GM18502 (cell line): ENCODE measurements around the gene UBN1.
"Not testable (repeated sequence)": the region's sequence is repeated elsewhere in the genome, so short reads cannot be mapped to it uniquely, and the experiment has no call there.

Experiments used
- ATAC-seq: cut with Tn5 transposase; IDR thresholded peaks from one replicate; pipeline ENCODE4 v1.9.1; 2021; ENCODE audit warnings: mild to moderate bottlenecking; ENCODE audit not compliant: unreplicated experiment, poor library complexity

The UBN1 gene

GRCh38 chr16:4882633-4883285, 35.5 kb downstream of the UBN1 start:
- no peak for ATAC-seq

- no peak for ATAC-seq
Measured at GRCh38 chr16:4883501-4883900, 36.2 kb downstream of the UBN1 start.

DNA sequence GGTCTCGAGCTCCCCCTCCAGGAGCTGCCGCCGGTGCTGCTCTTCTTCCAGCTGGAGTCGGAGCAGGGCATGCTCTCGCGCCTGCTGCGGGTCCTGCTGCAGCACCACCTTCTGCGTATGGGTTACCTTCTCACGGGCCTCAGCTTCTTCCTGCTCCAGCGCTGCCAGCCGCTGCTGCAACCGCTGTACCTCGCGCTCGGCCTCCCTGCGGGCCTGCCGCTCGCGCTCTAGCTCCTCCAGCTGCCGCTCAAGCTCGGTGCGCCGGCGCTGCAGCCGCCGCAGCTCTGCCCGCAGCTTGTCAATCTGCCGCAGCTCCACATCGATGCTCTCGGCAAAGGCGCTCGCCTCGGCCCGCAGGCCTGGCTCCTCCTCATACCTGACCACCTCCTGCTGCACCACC, 36.9 kb downstream of the UBN1 start:
- ATAC-seq, result no peak

DNA sequence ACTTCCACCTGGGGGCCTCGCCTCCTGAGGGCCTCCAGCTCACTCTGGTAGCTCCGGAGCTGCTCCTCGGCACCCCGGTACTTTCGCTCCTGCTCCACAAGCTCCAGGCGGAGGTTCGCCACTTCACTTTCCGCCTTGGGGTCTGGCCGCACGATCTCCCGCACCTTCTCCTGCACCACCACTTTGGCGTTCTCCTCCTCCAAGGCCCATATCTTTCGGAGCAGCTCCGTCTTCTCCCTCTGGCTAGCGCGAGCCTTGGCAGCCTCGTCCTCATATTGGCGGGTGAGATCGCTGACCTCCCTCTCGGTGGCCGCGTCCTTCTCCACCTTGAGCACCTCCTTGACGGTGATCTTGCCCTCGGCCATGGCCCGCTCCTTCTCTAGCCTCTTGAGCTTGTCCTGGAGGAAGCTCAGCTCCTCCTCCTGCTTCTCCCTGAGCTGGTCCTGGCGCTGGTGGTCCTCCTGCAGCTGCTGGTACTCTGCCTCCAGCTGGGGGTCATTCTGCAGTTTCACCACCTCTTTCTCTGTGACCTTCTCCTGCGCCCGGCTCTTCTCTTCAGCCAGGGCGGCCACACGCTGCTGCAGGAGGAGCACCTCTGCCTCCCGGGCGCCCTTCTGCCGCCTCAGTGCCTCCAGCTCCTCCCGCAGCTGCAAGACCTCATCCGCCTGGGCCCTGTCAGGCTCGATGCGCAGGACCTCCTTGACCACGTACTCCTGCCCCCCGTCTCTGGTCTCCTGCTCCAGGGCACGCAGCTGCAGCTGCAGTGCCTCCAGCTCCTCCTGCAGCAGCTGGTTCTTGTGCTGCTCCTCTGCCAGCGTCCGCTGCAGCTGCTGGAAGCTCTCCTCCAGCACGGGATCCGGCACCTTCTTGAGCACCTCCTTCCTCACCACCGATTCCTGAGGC, 37.9 kb downstream of the UBN1 start:
- no peak for ATAC-seq

DNA sequence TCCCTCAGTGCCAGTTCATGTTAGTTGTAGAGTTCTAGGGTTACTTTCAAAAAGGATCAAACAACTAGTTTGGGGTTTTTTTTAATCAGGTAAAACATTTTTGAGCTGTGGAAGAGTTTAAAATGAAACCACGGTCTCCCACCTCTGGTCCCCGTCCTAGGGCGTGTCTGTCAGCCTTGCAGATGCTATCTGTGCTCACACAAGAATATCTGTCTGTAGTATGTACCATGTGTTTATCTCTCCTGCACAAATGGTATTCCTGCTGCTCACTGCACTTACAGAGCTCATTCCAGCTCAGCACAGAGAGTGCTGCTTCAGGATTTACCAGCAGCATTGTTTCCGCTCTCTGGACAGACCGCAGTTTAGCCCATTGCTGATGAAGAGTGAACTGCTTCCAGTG, 38.9 kb downstream of the UBN1 start:
- no peak for ATAC-seq

GRCh38 chr16:4888428-4889135, 41.3 kb downstream of the UBN1 start:
- ATAC-seq, result no peak

- no peak for ATAC-seq
Measured at GRCh38 chr16:4890026-4890425, 42.7 kb downstream of the UBN1 start.

- ATAC-seq, result no peak
Measured at GRCh38 chr16:4890686-4891085, 43.4 kb downstream of the UBN1 start.

DNA sequence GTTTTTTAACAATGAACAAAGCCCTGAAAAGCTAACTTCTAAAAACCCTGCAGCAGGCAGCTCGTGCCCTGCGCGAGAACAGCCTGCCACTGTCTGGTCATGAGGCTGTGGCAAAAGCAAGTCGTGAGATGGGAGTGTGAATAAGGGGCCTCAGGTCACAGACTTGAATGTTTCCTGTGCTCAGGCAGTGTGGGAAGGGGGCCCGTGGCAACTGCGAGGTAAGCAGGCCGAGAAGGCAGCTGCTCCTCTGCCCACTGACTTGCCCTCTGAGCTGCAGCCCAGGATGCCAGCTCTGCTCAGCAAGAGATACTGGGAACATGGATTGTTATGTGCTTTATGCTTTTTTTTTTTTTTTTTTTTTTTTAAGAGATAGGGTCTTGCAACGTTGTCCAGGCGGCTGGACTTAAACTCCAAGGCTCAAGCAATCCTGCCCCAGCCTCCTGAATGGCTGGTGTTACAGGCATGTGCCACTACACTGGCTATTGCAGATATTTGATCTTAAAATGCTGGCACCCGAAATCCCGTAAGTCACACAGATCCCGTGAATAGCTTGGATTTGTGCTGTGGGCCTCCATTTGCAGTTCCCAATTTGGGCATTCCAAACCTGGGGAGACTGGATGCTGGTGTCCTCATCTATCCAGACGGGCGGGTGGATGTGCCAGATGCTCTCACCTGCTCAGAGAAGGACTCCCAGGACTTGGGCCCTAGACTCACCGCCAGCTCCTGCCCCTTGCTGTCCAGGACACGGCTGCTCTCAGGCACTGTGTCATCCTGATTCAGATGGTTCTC, 44.0 kb downstream of the UBN1 start:
- no peak for ATAC-seq

DNA sequence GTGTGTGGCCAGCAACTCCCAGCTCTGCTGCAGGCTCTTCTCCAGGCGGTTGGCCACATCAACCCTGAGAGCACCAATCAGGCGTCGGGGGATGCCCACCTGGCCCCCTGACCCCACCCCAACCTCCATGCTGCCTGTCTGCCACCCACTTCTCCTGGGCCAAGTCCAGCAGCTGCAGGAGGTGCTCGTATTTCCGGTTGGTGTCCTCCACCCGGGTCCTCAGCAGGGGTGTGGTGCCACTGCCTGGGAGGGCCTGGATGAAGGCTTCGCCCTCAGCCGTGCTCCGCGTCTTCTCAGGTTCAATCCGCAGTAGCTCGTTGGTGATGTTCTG, 44.6 kb downstream of the UBN1 start:
- no peak for ATAC-seq

DNA sequence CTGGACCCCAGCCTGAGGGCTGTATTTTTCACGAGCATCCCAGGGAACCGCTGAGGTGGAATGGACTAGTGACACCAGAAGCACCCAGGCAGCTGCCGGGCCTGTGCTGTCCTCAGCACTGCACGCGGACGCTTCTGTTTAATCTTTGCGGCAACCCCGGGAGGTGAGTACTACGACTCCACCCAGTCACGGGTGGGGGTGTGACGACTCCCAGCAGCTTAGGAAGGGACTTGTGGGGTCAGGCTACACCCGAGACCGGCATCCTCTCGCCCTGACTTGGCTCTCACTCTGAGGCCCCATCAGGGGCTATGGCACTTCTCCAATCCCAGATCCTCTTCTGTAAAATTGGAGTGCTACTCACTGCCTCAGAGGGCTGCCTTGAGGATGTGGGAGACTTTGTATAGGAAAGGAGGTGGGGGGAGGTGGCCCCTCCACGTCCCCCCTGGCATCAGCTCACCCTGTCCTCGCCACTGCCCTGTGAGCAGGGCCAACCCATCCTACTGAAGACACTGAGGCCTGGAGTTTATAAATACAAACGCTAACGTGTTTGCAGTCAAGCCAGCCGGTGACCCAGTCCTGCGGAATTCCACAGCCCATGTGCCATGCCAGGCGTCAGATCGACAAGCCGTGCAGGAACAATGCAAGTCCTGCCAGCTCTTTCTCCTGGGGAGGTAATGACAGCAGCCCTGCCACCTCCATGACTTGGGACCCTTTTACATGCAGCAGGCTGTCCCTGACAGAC, 45.3 kb downstream of the UBN1 start:
- no peak for ATAC-seq

DNA sequence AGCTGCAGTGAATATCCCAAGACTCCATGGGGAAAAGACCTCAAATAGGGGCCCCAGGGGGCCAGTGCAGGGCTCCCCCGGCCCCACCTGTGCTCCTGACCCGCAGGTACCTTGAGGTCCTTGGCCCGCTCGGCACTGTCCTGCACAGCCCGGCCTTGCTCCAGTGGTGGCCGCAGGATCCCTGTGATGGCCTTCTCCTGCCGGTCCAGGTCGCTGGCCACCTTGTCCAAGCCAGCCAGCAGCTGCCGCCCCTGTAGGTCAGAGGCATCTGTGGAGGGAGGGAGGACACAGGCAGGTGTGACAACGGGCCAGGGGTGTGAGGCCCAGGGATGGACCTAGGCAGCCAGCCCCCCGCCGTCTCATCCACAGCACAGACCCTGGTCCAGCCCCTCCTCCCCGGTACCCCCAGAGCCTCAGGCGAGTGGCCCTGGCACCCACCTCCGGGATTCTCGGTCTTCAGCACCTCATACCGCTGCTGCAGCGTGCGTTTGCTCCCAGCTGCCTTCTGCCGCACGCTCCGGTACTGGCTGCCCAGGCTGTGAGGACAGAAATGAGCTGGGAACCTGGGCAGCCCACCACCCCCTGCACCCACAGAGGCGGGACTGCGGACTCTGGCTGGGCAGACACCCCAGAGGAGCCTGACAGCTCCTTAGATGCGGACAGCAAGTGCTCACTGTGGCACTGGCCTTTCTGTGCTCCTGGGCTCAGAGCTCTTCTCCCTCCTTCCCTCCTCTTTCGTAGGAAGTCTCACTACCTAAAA, 46.0 kb downstream of the UBN1 start:
- ATAC-seq, result no peak

DNA sequence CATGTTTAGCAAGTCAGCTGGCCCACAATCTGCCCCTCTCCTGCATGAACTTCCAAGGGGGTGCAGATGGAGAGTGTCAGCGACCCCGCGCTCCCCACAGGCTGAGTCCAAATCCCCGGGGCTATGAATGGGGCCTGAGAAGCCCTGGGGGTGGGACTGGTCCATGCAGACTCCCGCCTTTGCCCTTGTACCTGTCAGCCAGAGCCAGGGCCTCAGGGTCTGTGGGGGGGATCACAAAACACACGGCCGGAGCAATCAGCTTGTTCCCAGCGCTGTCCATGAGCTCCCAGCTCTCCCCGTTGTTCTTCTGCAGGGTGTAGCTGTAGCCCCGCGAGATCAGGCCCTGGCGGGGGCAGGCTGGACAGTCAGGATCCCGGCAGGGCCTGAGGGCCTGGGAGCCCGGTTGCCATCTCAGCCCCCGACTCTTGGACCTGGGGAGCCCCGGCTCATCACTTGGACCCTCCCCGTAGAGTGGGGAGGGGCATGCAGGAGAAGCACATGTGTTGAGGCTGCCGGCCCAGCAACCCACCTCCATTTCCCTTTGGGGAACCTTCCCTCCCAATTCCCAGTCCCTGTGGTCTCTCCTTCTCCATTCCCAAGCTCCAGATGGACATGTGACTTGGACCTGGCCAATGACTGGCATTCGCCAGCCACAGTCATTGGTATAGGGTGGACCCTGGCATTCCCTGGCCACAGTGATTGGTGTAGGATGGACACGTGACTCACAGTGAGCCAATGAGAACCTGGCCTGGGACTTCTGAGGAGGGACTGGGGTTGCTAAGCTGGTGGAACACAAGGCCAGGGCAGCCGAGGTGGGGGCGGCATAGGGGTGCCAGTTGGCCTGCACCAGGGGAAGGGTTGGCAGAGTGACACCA, 47.2 kb downstream of the UBN1 start:
- no peak for ATAC-seq

DNA sequence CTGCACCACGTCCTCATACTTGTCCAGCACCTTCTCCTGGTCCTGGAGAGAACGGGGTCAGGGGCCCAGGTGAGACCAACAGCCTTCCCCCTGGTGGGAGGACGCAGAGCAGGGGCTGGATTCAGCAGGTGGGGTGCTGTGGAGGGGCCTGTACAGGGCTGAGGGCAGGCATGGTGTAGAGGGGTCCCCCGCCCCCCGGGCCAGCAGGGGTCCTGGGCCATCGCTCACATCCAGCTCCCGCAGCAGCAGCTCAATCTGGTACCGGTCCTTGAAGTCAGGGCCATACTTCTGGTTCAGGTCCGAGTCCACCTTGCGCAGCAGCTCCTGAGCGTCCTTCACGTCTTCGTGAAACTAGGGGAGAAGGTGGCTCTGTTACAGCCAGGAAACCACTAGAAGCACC, 48.1 kb downstream of the UBN1 start:
- ATAC-seq, result no peak

GRCh38 chr16:4896761-4897160, 49.5 kb downstream of the UBN1 start:
- ATAC-seq, result not testable (repeated sequence)

DNA sequence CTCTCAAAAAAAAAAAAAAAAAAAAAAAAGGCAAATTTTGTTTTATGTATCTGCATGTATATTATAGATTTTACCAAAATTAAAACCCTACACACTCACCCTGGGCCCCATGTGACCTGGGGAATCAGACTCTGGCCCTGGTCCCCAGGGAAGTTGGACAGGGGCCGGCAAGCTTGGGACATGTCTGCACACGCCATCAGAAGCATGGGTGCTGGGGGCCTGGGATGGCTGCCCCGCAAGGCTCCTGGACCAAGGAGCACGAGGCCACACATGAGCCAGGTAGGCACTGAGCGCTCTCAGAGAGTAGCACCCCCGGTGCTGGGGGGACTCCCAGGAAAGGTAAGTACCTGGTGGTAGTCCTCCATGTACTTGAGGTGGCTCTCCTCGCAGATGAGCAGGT, 50.0 kb downstream of the UBN1 start:
- no peak for ATAC-seq

GRCh38 chr16:4898811-4899473, 51.7 kb downstream of the UBN1 start:
- ATAC-seq, result no peak

DNA sequence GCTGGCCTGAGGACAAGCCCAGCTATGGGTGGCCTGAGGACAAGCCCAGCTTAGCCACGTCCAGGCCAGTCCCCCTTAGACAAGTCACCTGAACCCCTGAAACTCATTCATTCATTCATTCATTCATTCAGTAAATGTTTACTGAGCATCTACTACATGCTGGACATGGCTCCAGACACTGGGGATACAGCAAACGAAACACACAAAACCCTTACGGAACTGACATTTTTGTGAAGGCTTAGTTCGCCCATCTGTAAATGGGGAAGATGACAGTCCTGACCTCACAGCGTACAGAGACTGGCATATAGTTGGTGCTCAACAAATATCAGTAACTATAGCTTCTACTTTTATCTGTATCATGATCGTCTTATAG, 52.2 kb downstream of the UBN1 start:
- ATAC-seq, result no peak
